Placental pericyte (primary cell): ENCODE measurements around the gene CBX5. TPM values are rescaled to one million over a fixed set of nuclear protein-coding genes. Genes with fewer than 3 reads are reported as not detected.

Experiments used
- small RNA-seq: library from RNA; depleted of rRNA; stranded (forward); fragments of <200 nt; gene quantifications from one replicate; pipeline ENCODE3, GENCODE V24; 2012; ENCODE audit warnings: low replicate concordance
- total RNA-seq: library from RNA; depleted of rRNA; stranded (reverse); fragments of >200 nt; gene quantifications from 2 replicates; pipeline ENCODE4 v1.2.3, GENCODE V29; 2012

Gene CBX5
- 19.9 and 116 TPM in 2 replicates for total RNA-seq

GRCh38 chr12:54279632-54280467, at the start of gene CBX5:
TSS of gene CBX5 (minus strand) at chr12:54280122. CDS start at chr12:54257650, 22,472 bp downstream.

GRCh38 chr12:54324617-54325441, 44.9 kb upstream of the CBX5 start, which contains the start of gene COPZ1:
TSS of gene COPZ1 (plus strand) at chr12:54325131. CDS start at chr12:54325164, 33 bp downstream.

GRCh38 chr12:54300732-54301427, 21.0 kb upstream of the CBX5 start, which contains the start of gene NFE2:
TSS of gene NFE2 (minus strand) at chr12:54301015. CDS start at chr12:54295248, 5,767 bp downstream.

DNA sequence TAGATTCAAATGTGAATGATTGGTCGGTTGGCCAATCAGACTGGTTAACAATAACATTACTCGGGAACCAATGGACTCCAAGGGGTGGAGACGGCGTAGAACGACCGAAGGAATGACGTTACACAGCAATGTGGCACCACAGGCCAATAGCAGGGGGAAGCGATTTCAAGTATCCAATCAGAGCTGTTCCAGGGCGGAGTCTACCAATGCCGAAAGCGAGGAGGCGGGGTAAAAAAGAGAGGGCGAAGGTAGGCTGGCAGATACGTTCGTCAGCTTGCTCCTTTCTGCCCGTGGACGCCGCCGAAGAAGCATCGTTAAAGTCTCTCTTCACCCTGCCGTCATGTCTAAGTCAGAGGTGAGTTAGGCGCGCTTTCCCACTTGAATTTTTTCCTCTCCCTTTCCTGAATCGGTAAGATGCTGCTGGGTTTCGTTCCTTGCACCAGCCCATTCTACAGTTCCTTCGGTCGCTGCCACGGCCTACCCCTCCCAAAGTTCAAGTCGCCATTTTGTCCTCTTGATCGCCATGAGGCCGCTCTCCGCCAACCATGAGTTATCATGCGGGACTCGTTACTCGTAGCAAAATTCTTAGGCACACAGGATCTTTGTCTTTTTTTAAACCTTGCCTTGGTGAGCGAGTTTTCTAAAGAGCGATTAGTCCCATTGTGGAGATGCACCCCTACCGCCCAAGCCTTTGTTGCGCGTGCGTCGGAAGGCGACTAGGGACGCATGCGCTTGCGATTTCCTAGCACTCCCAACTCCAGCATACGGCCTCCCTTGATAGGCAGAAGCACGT, 742 bp upstream of the CBX5 start, which contains the start of gene HNRNPA1:
HNRNPA1 (plus strand) TSS at position 259 of the 793 bp plus-strand sequence; CDS start at position 341, 82 bp downstream.

Small RNA genes lying within 50 kb of the gene (small RNA-seq; reads per million reads assigned to genes)
- not detected for gene RN7SL390P
- not detected for gene RNU6-950P

Other genes starting within 250 kb of the CBX5 start
- gene HOXC5, start 247.1 kb downstream of the CBX5 start, total RNA-seq, result 0.66 and 1.9 TPM in 2 replicates
- 1.1 and 2.0 TPM in 2 replicates for gene HOXC4, start 226.3 kb downstream of the CBX5 start, total RNA-seq
- 23.9 and 33.8 TPM in 2 replicates for gene SMUG1, start 91.1 kb downstream of the CBX5 start, total RNA-seq
- 312 and 533 TPM in 2 replicates for gene HNRNPA1, start 604 bp upstream of the CBX5 start, total RNA-seq
- 0.44 TPM in 1 of 2 replicates, not detected in the other for gene NFE2, start 20.9 kb upstream of the CBX5 start, total RNA-seq
- gene COPZ1, start 45.0 kb upstream of the CBX5 start, total RNA-seq, result 143 and 149 TPM in 2 replicates
- not detected in 2 replicates for gene GPR84, start 84.4 kb upstream of the CBX5 start, total RNA-seq
- 1.1 and 1.3 TPM in 2 replicates for gene ZNF385A, start 104.6 kb upstream of the CBX5 start, total RNA-seq
- gene ITGA5, start 139.1 kb upstream of the CBX5 start, total RNA-seq, result 298 and 790 TPM in 2 replicates
- 8.1 and 13.5 TPM in 2 replicates for gene GTSF1, start 193.5 kb upstream of the CBX5 start, total RNA-seq
- 0.14 TPM in 1 of 2 replicates, not detected in the other for gene NCKAP1L, start 217.6 kb upstream of the CBX5 start, total RNA-seq